Body of pancreas (tissue), 4 donors: ENCODE results near the gene HYCC2.

Experiments used
- CTCF ChIP-seq, 7 experiments: fragments of 450-650 bp in 4 of 7; fragments of 200-600 bp in 3 of 7; sonication (generic) in 3 of 7; IDR thresholded peaks; one replicate each; pipeline ENCODE4 v1.5.1; 2016 to 2019; ENCODE audit warnings: antibody characterized with exemption in 7 of 7
- POLR2A ChIP-seq, 3 donors: fragments of 450-650 bp; IDR thresholded peaks; one replicate each; pipeline ENCODE4 v1.6.1; 2016; ENCODE audit warnings: antibody characterized with exemption in 3 of 3, mild to moderate bottlenecking in 2 of 3

- no peak for TF ChIP-seq POLR2A (IDR thresholded peaks at IDR 0.05)
- no peak for TF ChIP-seq CTCF (IDR thresholded peaks at IDR 0.05)
Measured at GRCh38 chr2:201114350-201114749, 42.9 kb upstream of the HYCC2 start.
